C4-2B (cell line): Measurements from ENCODE around the gene PPP5C.
"Not testable (repeated sequence)": the region's sequence is repeated elsewhere in the genome, so short reads cannot be mapped to it uniquely, and the experiment has no call there.

ENCODE experiments used
- ZFX ChIP-seq: fragments of 450-650 bp; IDR thresholded peaks from 2 replicates; pipeline ENCODE4 v1.6.1; 2017
- TF ChIP-seq, protein P1 (sequence below): fragments of 450-650 bp; conservative IDR thresholded peaks from 2 replicates; pipeline ENCODE4 v1.5.1; 2017; ENCODE audit warnings: mild to moderate bottlenecking

DNA sequence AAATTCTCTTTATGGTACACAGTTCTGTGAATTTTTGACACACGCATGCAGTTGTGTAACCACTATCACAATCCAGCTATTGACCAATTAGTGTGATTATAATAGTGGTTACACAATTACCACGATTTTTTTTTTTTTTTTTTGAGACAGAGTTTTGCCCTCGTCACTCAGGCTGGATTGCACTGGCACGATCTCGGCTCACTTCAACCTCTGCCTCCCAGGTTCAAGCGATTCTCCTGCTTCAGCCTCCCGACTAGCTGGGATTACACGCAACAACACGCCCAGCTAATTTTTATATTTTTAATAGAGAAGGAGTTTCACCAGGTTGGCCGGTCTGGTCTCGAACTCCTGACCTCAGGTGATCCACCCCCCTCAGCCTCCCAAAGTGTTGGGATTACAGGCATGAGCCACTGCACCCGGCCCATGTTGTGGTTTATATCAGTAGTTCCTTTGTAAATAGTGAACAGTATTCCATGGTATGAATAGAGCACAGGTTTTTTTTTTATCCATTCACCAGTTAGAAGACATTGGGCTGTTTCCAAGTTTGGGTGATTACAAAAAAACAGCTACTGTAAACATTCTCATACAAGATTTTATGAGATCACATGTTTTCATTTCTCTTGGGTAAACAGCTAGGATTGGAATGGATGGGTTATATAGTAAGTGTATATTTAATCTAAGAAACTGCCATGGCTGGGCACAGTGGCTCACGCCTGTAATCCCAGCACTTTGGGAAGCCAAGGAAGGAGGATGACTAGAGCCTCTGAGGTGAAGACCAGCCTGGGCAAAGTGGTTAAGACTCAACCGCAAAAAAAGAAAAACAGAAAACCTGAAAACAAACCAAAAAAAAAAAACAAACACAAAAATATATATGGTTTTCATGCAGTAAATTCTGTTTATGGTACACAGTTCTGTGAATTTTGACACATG lies 33.1 kb upstream of the PPP5C start:
- TF ChIP-seq, protein P1, sequence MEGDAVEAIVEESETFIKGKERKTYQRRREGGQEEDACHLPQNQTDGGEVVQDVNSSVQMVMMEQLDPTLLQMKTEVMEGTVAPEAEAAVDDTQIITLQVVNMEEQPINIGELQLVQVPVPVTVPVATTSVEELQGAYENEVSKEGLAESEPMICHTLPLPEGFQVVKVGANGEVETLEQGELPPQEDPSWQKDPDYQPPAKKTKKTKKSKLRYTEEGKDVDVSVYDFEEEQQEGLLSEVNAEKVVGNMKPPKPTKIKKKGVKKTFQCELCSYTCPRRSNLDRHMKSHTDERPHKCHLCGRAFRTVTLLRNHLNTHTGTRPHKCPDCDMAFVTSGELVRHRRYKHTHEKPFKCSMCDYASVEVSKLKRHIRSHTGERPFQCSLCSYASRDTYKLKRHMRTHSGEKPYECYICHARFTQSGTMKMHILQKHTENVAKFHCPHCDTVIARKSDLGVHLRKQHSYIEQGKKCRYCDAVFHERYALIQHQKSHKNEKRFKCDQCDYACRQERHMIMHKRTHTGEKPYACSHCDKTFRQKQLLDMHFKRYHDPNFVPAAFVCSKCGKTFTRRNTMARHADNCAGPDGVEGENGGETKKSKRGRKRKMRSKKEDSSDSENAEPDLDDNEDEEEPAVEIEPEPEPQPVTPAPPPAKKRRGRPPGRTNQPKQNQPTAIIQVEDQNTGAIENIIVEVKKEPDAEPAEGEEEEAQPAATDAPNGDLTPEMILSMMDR: not testable (repeated sequence)
- not testable (repeated sequence) for TF ChIP-seq ZFX
